Upper lobe of left lung (tissue), 4 donors: Measurements from ENCODE around the gene OGFOD2.

Experiments used
- CTCF ChIP-seq, 6 experiments: fragments of 450-650 bp in 4 of 6; fragments of 200-600 bp in 2 of 6; sonication (generic) in 2 of 6; IDR thresholded peaks; one replicate each; pipeline ENCODE4 v1.5.1; 2016 to 2019; ENCODE audit warnings: antibody characterized with exemption in 6 of 6
- EP300 ChIP-seq, 4 donors: sonication (generic); formaldehyde crosslinking; IDR thresholded peaks; one replicate each; pipeline ENCODE4 v1.5.1; 2017; ENCODE audit warnings: antibody characterized with exemption in 4 of 4, control low read depth in 2 of 4

- TF ChIP-seq CTCF (IDR thresholded peaks at IDR 0.05) (no peak), EP300 (IDR thresholded peaks at IDR 0.05) (no peak)
Observed at GRCh38 chr12:122966743-122967550, 8.1 kb upstream of the OGFOD2 start.
